ENCODE data around the gene EHHADH.
"Not testable (repeated sequence)": the region's sequence is repeated elsewhere in the genome, so short reads cannot be mapped to it uniquely, and the experiment has no call there.

EHHADH gene

GRCh38 chr3:185250653-185251052 is 3.2 kb downstream of the EHHADH start:
- no peak for DNase-seq

GRCh38 chr3:185250247-185250646 is 3.6 kb downstream of the EHHADH start:
- no peak for DNase-seq

GRCh38 chr3:185242642-185243041 is 11.2 kb downstream of the EHHADH start:
- DNase-seq, result no peak

- DNase-seq, result no peak
Observed at GRCh38 chr3:185236969-185237368, 16.9 kb downstream of the EHHADH start.

- DNase-seq, result no peak
Observed at GRCh38 chr3:185233328-185233727, 20.5 kb downstream of the EHHADH start.

GRCh38 chr3:185226526-185226925 is 27.3 kb downstream of the EHHADH start:
- DNase-seq, result not testable (repeated sequence)

- no peak for DNase-seq
Observed at GRCh38 chr3:185225523-185225922, 28.3 kb downstream of the EHHADH start.

GRCh38 chr3:185225080-185225479 is 28.8 kb downstream of the EHHADH start:
- no peak for DNase-seq

- no peak for DNase-seq
Observed at GRCh38 chr3:185221203-185221602, 32.6 kb downstream of the EHHADH start.

GRCh38 chr3:185216607-185216958 is 37.3 kb downstream of the EHHADH start:
- no peak for DNase-seq

GRCh38 chr3:185215873-185216606 is 37.8 kb downstream of the EHHADH start:
- no peak for DNase-seq

- no peak for DNase-seq
Observed at GRCh38 chr3:185212559-185212958, 41.3 kb downstream of the EHHADH start.

- DNase-seq, result no peak
Observed at GRCh38 chr3:185212086-185212485, 41.8 kb downstream of the EHHADH start.

GRCh38 chr3:185210621-185211142 is 43.2 kb downstream of the EHHADH start:
- DNase-seq, result no peak

GRCh38 chr3:185208823-185209222 is 45.0 kb downstream of the EHHADH start:
- no peak for DNase-seq

- DNase-seq, result no peak
Observed at GRCh38 chr3:185207931-185208746, 45.7 kb downstream of the EHHADH start.

GRCh38 chr3:185207481-185207880 is 46.4 kb downstream of the EHHADH start:
- no peak for DNase-seq

- no peak for DNase-seq
Observed at GRCh38 chr3:185205865-185206264, 48.0 kb downstream of the EHHADH start.

GRCh38 chr3:185204894-185205293 is 49.0 kb downstream of the EHHADH start:
- no peak for DNase-seq

GRCh38 chr3:185200639-185201038 is 53.2 kb downstream of the EHHADH start:
- DNase-seq, result no peak

- no peak for DNase-seq
Observed at GRCh38 chr3:185199671-185200070, 54.2 kb downstream of the EHHADH start.

- DNase-seq, result no peak
Observed at GRCh38 chr3:185199206-185199605, 54.6 kb downstream of the EHHADH start.

- no peak for DNase-seq
Observed at GRCh38 chr3:185197068-185197467, 56.8 kb downstream of the EHHADH start.

GRCh38 chr3:185195652-185196051 is 58.2 kb downstream of the EHHADH start:
- no peak for DNase-seq

All from activated effector memory CD4-positive, alpha-beta T cell treated with anti-CD3 and anti-CD28 coated beads, Interleukin-2, amount 50 U/mL, for 16 hours (primary cell).